ENCODE results near the gene VSTM4. TPM values are rescaled to one million over a fixed set of nuclear protein-coding genes. Genes with fewer than 3 reads are reported as not detected.

Gene VSTM4
- total and polyA plus RNA-seq, 2 of the 4 experiments (the other 2 are of a cell fraction) = 2.4 to 2.9 TPM

DNA sequence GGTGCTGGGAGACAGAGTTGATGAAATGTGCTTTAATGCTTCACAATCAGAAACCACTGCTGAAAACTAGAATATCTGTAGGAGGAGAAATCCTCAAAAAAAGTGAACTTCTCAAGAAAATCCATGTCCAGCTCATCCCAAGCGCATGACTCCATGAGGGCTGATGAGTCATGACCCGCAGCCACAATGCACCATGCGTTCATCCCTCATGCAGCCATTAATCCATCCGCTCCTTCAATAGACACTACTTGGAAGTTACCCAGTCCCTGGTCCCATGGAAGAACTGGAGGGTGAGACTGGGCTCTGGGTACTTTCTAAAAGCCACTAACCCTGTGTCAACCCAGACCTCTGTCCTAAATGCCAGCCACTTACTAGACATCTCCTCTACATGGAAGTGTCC, 48.4 kb upstream of the VSTM4 start:
- Histone ChIP-seq H3K9ac (ENCODE audit: low read depth, low read length) (no peak overlapping the region), H2AK5ac (ENCODE audit: low read depth, low read length) (peak overlapping the region; percentile 85), H3K9me1 (ENCODE audit: insufficient read depth, low read length) (peaks cover 17% of the 10 kb centered on the region), H2BK20ac (ENCODE audit: low read depth, low read length) (peak overlapping the region; percentile 84), H3K4me1 (ENCODE audit: control insufficient read depth, insufficient read depth, low read length) (peaks cover 13% of the 10 kb centered on the region), H3K27ac (ENCODE audit: insufficient read depth, low read length) (no peak overlapping the region), H3K4ac (ENCODE audit: low read depth, low read length) (peak overlapping the region; percentile 66), H2BK120ac (ENCODE audit: low read depth, low read length) (peak overlapping the region; percentile 80), H3K23ac (ENCODE audit: low read depth, low read length) (peak overlapping the region; percentile 37; the same call in 1 of the 2 replicates), H3K18ac (ENCODE audit: low read depth, low read length) (peak overlapping the region; percentile 25; the same call in 1 of the 2 replicates), H3K4me3 (ENCODE audit: insufficient read depth, low read depth, low read length) (no peak overlapping the region), H2BK15ac (ENCODE audit: low read depth, low read length) (peak overlapping the region; percentile 62; the same call in 2 of the 3 replicates), H3K14ac (replicated peaks; ENCODE audit: low read depth, low read length) (peak overlapping the region; percentile 88), H2AFZ (replicated peaks; ENCODE audit: low read length, poor library complexity) (peak overlapping the region; percentile 40), H3K27me3 (ENCODE audit: control insufficient read depth, insufficient read depth, low read length) (no peaks in the 10 kb centered on the region), H2AK9ac (replicated peaks; ENCODE audit: low read depth, low read length, poor library complexity) (peak overlapping the region; percentile 80), H3K4me2 (ENCODE audit: low read depth, low read length) (no peak overlapping the region), H3K56ac (ENCODE audit: extremely low read depth, insufficient read depth, low read length) (no peak overlapping the region), H4K5ac (ENCODE audit: low read depth, low read length) (no peak overlapping the region), H3K36me3 (ENCODE audit: control insufficient read depth, insufficient read depth, low read length) (no peaks in the 10 kb centered on the region), H4K8ac (ENCODE audit: low read depth in 2 of 2, low read length in 2 of 2) (peak overlapping the region in 1 of 2 experiments; percentile 53; a peak in 1 of 4 replicates), H3K79me1 (ENCODE audit: low read depth in 1 of 2, low read length in 2 of 2) (no peaks in the 10 kb centered on the region), H2BK5ac (ENCODE audit: low read depth, low read length, poor library complexity, severe bottlenecking) (peak overlapping the region; percentile 14), H3K9me3 (ENCODE audit: control insufficient read depth, insufficient read depth, low read length) (no peaks in the 10 kb centered on the region), H4K20me1 (ENCODE audit: insufficient read depth, low read length) (no peaks in the 10 kb centered on the region), H4K91ac (ENCODE audit: insufficient read depth, low read depth, low read length) (peak overlapping the region; percentile 26; the same call in 1 of the 2 replicates)
- TF ChIP-seq NFE2L2 (IDR thresholded peaks at IDR 0.05; ENCODE audit: low read depth, low read length) = peak; percentile 22; the same call in 1 of the 2 replicates
- no peak for TF ChIP-seq MXI1 (IDR thresholded peaks at IDR 0.05; ENCODE audit: borderline replicate concordance, low read depth, low read length)
- peak; percentile 64; the same call in 1 of the 2 replicates for TF ChIP-seq BHLHE40 (IDR thresholded peaks at IDR 0.05; ENCODE audit: low read depth, low read length)
- TF ChIP-seq, protein P1, sequence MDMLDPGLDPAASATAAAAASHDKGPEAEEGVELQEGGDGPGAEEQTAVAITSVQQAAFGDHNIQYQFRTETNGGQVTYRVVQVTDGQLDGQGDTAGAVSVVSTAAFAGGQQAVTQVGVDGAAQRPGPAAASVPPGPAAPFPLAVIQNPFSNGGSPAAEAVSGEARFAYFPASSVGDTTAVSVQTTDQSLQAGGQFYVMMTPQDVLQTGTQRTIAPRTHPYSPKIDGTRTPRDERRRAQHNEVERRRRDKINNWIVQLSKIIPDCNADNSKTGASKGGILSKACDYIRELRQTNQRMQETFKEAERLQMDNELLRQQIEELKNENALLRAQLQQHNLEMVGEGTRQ (IDR thresholded peaks at IDR 0.05; ENCODE audit: low read depth, low read length) = peak; percentile 3; the same call in 1 of the 2 replicates
- no peak for TF ChIP-seq RCOR1 (IDR thresholded peaks at IDR 0.05; ENCODE audit: insufficient replicate concordance, low read length)
- peak; percentile 92 for TF ChIP-seq FOS (IDR thresholded peaks at IDR 0.05; ENCODE audit: low read depth, low read length)
- TF ChIP-seq POLR2A (IDR thresholded peaks at IDR 0.05; ENCODE audit: low read depth, low read length) = no peak
- intact Hi-C loops (cut with micrococcal nuclease) = loop anchor here (1.0 to 10.0 kb wide), 3 partner anchors 182 to 506 kb away; no protein-coding TSS in a partner anchor
- peak; percentile 96 for DNase-seq
- ChIA-PET CTCF (interaction anchor here (0.9 to 1.1 kb wide), 5 partner anchors 11 to 188 kb away, joined by 3 to 5 read pairs (median 4); no protein-coding TSS in a partner anchor), POLR2A (ENCODE audit: unreplicated experiment) (no interaction called here)
- ATAC-seq (ENCODE audit: low read depth) = peak; percentile 61; the same call in 1 of the 2 replicates
- no TSS peak for BruUV-seq (replicated peaks)
- in situ Hi-C loops (cut with MboI; ENCODE audit: low sequenced_read_pairs) = no loop called here
- no CpG with 5 or more reads among the region's 4 CpGs for WGBS, 2 experiments (ENCODE audit: extremely low coverage in 2 of 2, insufficient read length in 1 of 2)
- dilution Hi-C loops (cut with HindIII; ENCODE audit: low sequenced_read_pairs, unreplicated experiment) = no loop called here
